Measurements from ENCODE around the gene SUPV3L1.
"Not testable (repeated sequence)": the region's sequence is repeated elsewhere in the genome, so short reads cannot be mapped to it uniquely, and the experiment has no call there.

SUPV3L1 gene

DNA sequence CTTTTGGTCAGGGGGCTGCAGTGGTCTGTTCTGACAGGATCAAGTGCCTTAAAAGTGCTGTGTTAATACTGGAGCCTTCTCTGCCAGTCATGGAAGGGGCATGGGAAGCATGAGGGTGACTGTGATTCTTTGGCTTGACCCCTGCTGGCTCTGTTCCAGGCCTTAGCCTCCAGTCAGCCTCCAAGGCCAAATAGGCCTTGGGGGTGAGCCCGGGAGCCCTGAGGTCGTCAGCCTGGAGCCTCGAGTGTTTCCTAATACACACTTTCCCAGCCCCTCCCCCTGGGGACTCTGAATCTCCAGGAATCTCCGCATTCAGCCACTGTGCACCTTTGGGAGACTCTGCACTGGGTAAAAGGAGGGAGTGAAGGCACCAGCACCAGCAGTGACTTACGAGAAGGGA, 50.1 kb downstream of the SUPV3L1 start:
- DNase-seq (ENCODE audit: low read depth in 2 of 2) = no peak

DNA sequence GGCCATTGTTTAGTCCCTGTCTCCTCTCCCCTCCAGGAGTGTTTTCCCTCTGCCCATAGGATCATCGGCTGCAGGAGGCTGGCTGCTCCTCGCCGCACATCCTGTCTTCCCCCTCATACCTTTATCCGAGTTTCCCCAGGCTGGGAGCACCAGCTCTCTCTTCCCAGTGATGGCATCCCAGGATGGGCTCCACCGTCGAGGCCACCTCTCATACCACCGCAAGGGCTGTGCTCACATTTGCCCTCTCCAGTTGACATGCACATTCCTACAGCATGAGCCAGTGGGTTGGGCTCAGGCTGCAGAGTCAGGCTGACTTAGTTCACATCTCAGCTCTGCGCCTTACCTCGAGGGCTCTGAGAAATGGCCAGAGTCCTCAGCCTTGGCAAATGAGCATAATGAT, 52.2 kb downstream of the SUPV3L1 start:
- DNase-seq (ENCODE audit: low read depth in 2 of 2) = no peak

DNA sequence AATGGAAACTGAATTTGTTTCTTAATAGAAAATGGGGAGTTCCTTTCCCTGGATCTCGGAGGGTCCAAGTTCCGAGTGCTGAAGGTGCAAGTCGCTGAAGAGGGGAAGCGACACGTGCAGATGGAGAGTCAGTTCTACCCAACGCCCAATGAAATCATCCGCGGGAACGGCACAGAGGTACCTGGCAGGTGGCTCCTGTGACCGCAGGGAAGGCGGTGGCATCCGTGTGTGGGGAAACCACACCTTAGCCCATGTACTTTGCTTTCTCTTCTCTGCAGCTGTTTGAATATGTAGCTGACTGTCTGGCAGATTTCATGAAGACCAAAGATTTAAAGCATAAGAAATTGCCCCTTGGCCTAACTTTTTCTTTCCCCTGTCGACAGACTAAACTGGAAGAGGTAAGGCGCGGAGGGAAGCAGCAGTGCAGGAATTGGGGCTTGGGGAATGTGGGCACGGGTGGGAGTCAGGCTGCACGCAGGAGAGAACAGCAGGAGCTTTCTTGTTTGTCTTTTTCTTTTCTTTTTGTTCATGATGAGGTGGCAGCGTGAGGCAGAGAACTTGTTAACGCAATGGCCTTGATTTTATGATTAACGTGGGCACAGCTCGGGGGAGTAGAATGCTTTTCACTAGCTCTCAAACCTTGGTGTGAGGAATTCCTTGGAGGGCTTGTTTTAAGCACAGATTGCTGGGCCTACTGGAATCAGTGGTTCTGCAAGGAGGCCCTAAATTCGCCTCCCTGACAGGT, 52.9 kb downstream of the SUPV3L1 start:
- no peak for DNase-seq (ENCODE audit: low read depth in 2 of 2)

DNA sequence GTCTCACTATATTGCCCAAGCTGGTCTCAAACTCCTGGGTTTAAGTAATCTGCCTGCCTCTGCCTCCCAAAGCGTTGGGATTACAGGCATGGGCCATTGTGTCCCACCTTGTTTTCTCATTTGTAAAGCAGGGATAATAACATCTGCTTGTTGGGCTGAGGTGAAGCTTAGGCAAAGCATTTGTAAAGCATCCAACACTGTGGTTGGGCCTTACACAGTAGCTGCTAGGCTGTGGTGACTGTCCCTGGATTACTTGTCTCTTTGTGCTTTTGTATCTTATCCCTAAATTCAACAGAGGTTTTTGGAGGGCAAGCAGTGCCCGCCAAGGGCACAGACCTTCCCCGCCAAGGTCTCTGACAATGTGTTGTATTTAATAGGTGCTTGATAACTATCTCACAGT, 54.4 kb downstream of the SUPV3L1 start:
- no peak for DNase-seq (ENCODE audit: low read depth in 2 of 2)

DNA sequence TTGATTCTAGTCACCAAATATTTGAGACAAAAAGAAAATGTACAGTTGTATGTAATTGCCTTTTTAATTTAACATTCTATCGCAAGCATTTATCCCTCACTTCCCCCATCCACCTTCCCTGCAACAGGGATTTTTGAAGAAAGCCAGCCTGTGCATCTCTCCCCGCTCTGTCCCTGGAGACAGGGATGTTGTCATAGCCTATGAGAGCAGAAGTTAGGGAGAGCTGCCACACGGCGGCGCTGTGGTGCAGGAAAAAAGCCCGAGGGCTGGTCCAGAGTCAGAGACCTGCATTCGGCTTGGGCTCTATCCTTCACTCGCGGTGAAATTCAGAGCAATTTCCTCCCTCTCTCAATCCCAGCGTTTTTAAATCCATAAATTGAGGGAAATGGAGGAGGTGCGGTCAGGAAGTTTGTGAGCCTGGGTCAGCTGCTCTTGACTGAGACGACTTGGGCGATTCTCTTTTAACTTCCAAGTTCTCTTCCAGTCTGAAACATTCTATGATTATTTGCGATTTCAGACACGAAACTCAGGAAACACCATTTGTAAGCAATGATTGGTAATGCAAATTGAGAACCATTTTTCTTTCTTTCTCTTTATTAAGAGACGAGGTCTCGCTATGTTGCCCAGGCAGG, 57.6 kb downstream of the SUPV3L1 start:
- peak; percentile 71 to 73 for DNase-seq (ENCODE audit: low read depth in 2 of 2)

DNA sequence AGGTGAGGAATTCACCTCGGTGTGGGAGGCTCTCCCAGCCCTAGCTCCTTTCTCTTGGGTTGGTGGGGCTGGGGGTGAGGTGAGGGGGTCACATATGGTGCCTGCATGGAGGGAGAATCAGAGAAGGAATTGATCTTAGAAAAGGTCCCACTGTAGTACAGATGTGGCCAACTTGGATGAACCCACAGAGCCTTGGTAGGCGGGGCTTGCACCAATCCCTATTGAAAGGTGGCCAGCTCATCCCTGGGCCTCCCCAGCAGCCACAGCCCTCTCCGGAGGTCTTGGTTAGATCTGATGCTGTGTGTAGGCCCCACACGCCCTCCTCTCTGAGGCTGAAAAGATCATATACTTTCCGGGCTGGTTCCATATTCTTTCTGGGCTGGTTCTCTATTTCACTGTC, 59.1 kb downstream of the SUPV3L1 start:
- no peak for DNase-seq (ENCODE audit: low read depth in 2 of 2)

DNA sequence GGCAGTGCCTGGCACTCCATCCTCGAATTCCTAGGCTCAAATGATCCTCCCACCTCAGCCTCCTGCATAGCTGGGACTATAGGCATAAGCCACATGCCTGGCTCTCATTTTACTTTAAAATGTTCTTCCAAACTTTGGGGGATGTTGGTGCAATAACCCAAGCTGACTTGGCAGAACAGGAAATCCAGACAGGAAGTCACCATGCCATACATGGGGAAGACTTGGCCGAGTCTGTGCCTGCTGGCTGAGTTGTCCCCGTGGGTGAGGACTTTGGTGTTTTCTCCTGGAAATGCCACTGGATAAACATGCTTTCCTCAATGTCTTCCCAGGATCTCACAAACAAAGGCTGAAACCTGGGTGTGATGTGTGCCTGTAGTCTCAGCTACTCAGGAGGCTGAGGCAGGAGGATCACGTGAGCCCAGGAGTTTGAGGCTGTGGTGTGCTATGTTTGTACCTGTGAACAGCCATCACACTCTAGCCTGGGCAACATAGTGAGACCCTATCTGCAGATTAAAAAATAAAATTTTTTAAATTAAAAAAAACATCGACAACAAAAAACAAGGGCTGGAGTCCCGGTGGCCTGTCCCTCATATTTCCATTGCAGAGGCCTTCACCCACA, 59.9 kb downstream of the SUPV3L1 start:
- DNase-seq (ENCODE audit: low read depth in 2 of 2) = no peak

DNA sequence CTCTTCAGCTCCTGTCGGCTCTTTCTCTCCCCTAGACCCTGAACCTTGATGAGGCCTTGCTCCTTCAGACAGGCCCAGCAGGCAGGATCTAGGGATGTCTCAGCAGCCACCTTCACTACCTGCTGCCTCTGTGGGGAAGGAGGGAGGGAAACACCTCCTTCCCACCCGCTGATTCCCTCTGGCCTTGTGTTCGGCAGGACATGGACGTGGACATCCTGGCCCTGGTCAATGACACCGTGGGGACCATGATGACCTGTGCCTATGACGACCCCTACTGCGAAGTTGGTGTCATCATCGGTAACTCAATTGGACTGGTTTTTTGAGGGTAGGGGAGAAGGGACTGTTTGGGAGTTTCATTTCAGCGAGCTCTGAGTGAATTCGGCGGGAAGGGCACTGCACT, 60.4 kb downstream of the SUPV3L1 start:
- no peak for DNase-seq (ENCODE audit: low read depth in 2 of 2)

DNA sequence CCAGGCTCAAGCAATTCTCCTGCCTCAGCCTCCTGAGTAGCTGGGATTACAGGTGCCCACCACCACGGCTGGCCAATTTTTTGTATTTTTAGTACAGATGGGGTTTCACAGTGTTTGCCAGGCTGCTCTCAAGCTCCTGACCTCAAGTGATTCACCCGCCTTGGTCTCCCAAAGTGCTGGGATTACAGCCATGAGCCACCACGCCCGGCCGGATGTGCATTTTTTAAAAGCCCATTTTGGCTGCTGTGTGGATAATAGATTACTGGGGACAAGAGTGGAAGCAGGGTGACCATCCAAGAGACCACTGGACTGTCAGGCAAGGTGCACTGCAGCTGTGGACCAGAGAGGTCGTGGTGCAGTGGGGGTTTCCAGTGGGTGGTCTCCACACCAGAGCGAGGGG, 61.5 kb downstream of the SUPV3L1 start:
- DNase-seq (ENCODE audit: low read depth in 2 of 2) = no peak

DNA sequence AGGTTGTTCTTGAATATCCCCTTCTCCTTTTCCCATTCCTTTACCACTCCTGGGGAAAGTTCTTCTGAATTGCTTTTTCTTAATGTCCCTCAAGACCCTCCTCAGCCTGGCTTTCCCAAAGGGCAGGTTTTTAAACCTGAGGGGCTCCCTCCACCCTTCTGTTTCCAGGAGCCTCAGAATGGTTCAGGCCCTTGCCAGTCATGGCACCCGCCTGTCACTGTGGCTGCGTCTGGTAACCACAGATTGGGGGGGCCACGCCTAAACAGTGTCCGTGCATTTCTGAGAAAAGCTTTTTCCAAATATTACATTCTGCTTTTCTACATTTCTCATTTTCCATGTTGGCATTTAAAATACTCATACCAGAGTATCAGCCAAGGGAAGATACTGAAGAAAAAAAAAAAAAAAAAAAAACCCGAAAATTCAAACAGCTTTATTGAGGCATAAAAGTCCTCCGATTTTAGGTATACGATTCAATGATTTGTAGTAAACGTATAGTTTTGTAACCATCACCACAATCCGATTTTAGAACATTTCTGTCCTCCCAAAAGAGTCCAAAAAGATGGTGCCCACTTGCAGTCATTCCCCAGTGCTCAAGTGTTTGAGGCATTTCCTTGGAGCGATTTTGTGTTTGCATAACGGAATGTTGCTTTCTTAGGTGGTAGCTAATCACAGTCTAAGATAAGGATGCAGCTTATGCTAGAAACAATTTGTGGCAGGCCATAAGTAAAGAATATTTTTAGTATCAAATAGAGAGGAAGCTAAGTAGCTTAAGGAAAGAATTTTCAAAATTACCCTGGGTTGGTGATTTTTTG, 62.2 kb downstream of the SUPV3L1 start:
- no peak for DNase-seq (ENCODE audit: low read depth in 2 of 2)

DNA sequence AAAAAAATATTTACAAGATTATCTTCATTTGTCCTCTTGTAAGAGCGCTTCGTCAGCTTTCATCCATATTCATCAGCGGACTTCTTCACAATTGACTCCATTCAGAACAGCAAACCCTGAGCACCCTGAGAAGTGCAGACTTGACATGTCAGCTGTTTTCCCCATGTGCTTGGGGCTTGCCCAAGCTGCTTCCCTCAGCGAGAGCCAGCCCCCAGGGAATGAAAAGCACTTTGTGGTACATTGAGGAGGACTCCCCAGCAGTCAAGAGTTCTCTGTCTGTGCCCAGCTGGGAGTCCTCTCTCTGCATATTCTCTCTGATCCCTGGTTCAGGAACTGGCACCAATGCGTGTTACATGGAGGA, 62.8 kb downstream of the SUPV3L1 start:
- DNase-seq (ENCODE audit: low read depth in 2 of 2) = no peak

DNA sequence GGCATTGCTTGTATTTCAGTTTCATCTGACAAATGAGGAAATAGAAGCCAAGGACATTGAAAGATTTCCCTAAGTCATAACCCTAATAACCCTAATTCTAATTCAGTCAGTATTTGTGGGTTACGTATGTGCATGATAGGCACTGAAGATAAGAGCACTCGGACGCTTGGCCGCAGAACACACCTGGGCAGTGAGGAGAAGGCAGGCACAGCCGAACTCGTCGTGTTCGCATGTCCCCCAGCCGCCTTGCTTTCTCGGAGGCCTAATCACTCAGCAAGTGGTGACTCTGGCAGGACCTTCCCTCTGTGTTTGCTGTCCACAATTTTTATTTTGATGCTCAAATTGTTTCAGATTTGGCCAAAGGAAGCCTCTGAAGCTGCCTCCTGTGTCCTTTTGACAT, 63.8 kb downstream of the SUPV3L1 start:
- no peak for DNase-seq (ENCODE audit: low read depth in 2 of 2)

DNA sequence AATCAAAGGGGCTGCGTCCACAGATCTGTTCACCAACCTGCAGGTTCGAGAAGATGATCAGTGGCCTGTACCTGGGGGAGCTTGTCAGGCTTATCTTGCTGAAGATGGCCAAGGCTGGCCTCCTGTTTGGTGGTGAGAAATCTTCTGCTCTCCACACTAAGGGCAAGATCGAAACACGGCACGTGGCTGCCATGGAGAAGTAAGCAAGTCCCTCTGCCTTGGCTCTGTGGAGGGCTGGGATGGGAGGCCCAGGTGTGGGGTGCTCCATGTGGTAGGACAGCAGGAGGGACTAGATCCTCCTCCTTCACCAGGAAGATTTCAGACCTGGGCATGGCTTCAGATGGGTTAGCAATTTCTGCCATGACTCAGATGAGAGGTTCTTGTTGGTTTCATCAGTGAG, 66.0 kb downstream of the SUPV3L1 start:
- DNase-seq (ENCODE audit: low read depth in 2 of 2) = no peak

DNA sequence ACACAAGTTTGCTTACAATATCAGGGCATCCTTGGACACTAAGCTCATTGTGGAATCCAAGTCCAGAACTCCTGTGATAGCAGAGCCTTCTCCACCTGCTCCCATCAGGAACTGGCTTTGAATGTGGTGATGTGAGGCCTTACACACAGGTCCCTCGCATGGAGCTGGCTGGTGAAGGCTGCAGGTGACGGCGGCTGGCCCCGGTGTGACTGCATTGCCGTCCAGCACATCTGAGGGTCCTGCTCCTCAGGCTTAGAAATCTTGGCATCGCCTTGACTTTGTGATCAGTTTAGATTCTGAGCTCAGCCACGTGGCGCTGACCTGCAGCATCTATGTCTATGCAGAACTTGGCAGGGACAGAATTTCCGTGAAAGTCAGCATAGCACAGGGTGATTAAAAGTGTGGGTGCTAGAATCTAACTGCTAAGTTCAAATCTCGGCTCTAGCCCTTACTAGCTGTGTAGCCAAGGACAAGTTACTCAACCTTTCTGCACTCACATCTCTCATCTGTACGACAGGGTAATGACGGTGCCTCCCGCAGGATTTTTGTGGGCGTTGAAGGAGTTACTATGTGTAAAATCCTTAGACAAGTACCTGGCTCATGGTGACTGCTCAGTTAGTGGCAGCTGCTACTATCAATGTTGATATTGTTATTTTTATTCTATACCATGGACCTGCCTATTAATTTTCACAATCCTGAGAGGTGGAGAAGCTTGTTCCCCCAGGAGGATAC, 66.7 kb downstream of the SUPV3L1 start:
- no peak for DNase-seq (ENCODE audit: low read depth in 2 of 2)

DNA sequence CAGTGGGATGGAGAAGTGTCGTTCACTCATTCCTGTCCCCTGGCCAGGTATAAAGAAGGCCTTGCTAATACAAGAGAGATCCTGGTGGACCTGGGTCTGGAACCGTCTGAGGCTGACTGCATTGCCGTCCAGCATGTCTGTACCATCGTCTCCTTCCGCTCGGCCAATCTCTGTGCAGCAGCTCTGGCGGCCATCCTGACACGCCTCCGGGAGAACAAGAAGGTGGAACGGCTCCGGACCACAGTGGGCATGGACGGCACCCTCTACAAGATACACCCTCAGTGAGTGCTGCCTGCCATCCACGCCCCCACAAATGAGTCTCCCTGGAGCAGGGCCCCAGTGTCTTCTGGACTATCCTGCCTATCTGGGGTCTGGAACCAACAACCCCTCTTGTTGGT, 67.3 kb downstream of the SUPV3L1 start:
- DNase-seq (ENCODE audit: low read depth in 2 of 2) = no peak

DNA sequence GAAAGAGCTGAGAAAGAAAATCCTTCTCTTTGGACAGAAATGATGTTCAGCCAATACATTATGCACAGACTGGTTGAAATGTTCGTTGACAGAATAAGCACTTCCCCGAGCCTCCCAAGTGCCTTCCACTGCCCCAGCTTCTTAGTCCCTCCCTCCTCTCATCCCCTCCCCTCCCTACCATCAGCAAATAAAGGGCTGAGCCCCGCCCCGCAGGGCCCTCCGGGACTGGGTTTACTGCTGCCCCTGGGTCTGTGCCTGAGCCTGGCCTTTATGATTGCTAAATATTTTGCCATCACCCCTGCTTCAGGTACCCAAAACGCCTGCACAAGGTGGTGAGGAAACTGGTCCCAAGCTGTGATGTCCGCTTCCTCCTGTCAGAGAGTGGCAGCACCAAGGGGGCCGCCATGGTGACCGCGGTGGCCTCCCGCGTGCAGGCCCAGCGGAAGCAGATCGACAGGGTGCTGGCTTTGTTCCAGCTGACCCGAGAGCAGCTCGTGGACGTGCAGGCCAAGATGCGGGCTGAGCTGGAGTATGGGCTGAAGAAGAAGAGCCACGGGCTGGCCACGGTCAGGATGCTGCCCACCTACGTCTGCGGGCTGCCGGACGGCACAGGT, 68.2 kb downstream of the SUPV3L1 start:
- no peak for DNase-seq (ENCODE audit: low read depth in 2 of 2)

DNA sequence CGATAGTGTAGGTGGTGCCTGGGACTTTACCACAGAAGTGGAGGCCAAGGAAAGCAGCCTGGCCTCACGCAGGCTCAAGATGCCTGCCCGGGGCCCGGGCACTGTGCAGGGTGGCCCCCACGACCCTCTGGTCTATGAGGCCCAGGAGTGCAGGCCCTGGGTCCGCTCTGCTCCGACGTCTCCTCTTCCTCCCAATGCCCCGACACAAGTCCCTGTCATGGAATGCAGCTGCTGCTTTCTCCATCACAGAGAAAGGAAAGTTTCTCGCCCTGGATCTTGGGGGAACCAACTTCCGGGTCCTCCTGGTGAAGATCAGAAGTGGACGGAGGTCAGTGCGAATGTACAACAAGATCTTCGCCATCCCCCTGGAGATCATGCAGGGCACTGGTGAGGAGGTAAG, 70.0 kb downstream of the SUPV3L1 start:
- no peak for DNase-seq (ENCODE audit: low read depth in 2 of 2)

DNA sequence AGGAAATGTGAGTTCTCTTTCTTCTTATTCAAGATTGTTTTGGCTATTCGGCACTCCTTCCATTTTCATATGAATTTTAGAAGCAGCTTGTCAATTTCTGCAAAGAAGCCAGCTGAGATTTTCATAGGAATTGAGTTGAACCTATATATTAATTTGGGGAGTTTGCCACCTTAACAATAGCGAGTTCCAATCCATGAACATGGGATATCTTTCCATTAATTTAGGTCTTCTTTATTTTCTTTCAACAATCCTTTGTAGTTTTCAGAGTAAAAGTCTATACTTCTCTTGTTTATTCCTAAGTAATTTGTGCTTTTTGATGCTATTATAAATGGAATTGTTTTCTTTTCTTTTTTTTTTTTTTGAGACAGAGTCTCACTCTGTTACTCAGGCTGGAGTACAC, 71.4 kb downstream of the SUPV3L1 start:
- not testable (repeated sequence) for DNase-seq (ENCODE audit: low read depth in 2 of 2)

DNA sequence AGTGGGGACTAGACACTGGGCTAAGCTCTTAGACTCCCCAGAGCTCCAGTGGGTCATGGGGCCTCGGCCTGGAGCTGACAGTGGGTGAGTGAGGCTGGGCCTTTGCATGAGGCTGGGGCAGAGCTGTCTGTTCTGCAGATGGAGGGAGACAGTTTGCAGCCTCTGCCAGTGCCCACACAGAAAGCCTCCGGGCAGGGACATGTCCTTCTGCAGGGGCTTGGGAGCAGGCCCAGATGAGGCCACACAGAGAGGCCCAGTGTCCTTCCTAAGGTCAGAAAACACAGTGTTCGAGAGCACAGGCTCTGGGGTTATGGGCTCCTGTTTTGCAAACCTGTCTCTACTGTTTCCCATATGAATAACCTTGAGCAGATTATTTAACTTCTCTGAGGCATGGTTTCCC, 73.1 kb downstream of the SUPV3L1 start:
- DNase-seq (ENCODE audit: low read depth in 2 of 2) = no peak

DNA sequence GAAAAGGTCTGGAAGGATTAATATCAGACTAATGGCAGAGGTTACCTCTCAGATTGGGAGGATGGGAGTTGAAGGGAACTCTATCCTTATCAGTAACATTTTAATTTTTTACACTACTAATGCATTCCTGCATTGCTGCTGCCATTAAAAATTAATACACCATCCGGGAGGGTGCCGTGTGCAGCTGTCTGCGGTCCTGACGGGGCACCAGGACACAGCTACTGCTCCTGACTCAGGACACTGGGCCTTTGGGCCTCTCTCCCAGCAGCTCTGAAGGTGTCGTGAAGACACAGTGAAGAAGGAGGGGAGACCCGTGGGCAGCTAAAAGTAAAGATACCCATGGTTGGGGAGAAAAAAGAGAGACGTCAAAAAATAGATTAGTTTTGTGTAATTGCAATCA, 74.8 kb downstream of the SUPV3L1 start:
- no peak for DNase-seq (ENCODE audit: low read depth in 2 of 2)

Measured in activated CD8-positive, alpha-beta memory T cell treated with anti-CD3 and anti-CD28 coated beads for 4 hours (primary cell).